HL-60/S4 treated with retinoic acid at 250 ng/mL for 4 days and 3 days (cell line): Measurements from ENCODE around the gene SLC2A3.
"Not testable (repeated sequence)": the region's sequence is repeated elsewhere in the genome, so short reads cannot be mapped to it uniquely, and the experiment has no call there.

ENCODE experiments used
- in situ Hi-C: fragments of 300-500 bp; cut with MboI; formaldehyde crosslinking; loops from 2 replicates; pipeline ENCODE4 v1.7.0; 2022; ENCODE audit warnings: low sequenced_read_pairs

Gene SLC2A3

GRCh38 chr12:7935590-7936581 is at the start of gene SLC2A3:
Gene SLC2A3 (minus strand): TSS chr12:7936187. CDS start chr12:7936034, 153 bp downstream.
- in situ Hi-C loops, result no loop called here

DNA sequence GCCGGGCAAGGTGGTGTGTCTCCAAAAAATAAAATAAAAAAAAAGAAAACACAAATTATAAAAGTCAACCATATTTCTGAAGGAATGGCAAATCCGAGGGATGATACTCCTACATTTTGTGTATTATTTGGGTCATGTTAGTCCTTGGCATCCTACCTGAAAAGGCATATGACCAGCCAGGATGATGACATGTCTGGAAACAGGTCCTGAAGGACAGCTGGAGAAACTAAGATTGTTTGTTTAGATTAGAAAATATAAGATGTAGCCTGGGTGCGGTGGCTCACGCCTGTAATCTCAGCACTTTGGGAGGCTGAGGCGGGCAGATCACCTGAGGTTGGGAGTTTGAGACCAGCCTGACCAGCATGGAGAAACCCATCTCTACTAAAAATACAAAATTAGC is 48.9 kb upstream of the SLC2A3 start:
- in situ Hi-C loops, result no loop called here

DNA sequence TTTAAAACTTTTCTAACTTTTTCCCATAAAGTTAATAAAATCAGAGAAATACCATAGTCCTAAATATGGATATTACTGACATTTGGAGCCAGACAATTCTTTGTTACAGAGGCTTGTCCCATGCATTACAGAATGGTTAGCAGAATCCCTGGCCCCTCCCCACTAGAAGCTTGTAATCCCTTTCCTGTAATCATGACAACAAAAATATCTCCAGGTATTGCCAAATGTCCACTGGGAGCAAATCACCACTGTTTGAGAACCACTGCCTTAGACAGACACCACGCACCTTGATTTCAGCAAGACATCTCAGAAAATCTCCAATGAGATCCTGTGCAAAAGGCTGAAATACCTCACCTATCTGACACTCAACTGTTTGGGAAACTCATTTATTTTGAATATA is 47.5 kb upstream of the SLC2A3 start:
- in situ Hi-C loops, result not testable (repeated sequence)

- in situ Hi-C loops, result not testable (repeated sequence)
Observed at GRCh38 chr12:7983019-7983418, 47.0 kb upstream of the SLC2A3 start.

DNA sequence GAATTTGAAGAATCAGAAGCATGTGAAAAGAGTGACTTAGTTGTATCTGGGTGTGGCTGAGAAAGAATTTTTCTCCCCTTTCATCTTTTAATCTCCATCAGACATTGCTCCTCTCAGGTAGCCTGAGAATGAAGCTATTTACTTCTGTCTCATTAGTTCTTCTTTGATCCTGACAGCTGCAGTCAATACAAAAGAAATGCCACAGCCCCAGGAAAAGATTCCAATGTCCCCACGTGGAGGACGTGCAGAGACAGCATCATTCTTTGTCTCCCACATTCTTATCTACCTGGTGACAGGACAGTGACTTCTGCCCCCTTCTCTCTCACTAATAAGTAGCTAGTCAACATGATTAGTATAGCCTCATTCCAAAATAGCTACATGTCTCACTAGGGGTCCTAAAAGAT is 46.3 kb upstream of the SLC2A3 start:
- in situ Hi-C loops, result not testable (repeated sequence)

DNA sequence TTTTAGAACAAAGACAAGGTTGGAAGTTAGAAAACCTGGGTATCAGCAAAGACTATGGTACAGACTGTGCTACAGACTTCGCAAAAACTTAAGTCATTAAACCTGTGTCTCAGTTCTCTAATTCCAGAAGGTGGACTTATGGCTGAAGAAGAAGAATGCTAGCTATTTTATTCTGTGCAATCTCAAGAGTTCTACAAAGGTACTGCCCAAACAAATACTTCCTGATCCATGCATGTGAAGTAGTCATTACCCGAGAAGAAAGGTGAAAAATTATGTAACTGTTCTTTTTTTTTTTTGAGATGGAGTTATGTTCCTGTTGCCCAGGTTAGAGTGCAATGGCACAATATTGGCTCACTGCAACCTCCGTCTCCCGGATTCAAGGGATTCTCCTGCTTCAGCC is 45.5 kb upstream of the SLC2A3 start:
- in situ Hi-C loops, result no loop called here

DNA sequence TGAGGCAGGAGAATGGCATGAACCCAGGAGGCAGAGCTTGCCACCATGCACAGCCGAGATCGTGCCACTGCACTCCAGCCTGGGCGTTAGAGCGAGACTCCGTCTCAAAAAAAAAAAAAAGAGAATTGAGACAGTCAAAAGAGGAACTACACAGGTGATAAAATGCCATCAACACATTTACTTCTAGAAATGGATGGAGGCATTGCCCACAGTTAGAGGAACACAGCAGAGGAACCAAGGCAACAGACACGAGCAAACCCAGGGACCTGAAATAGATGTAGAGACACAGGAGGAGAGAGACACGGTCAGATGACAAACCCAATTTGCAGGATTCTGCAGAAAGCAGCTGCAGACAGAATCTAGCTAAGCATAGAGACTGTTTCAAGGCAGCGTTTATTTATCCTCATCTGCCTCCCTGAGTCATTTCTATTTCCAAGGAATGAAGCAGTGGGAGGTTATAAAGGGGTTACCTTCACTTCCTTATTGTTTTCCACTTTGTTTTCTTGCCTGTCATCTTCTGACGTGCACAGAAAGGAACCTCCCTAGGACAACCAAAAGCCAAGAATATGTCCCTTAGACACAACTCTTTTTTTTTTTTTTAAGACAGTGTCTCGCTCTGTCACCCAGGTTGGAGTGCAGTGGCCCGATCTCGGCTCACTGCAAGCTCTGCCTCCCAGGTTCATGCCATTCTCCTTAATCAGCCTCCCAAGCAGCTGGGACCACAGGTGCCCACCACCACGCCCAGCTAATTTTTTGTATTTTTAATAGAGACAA is 41.6 kb upstream of the SLC2A3 start:
- in situ Hi-C loops, result not testable (repeated sequence)

DNA sequence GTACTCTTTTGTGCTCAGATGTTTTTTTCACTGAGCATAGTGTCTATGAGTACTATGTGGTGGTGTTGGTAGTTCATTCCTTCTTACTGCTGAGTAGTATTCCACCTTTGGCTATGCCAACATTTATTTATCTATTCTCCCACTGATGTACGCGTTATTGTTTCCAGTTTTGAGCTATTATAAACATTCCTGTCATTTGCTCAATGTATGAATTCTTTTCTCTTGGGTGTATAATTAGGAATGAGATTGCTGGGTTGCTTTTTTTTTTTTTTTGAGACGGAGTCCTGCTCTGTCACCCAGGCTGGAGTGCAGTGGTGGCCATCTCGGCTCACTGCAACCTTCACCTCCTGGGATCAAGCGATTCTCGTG is 37.5 kb upstream of the SLC2A3 start:
- in situ Hi-C loops, result no loop called here

GRCh38 chr12:7972734-7973456 is 36.9 kb upstream of the SLC2A3 start:
- in situ Hi-C loops, result no loop called here

GRCh38 chr12:7972269-7972668 is 36.3 kb upstream of the SLC2A3 start:
- in situ Hi-C loops, result not testable (repeated sequence)

DNA sequence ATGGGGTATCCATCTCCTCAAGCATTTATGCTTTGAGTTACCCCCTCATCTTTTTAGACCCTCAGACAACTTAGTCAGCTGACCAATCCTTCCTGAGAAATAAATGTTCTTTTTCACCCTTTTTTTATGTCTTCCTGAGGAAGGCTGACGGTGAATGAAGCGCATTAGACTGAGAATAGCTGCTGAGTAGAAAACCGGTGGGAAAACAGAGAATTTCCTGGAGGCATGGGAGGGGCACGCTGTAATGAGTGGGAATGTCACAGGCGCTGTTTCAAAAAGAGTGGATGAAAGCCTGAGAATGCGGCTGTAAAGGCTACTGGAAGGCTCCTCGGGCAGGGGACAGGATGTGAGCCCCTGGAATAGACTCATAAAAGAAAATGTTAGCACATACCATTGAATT is 35.8 kb upstream of the SLC2A3 start:
- in situ Hi-C loops, result not testable (repeated sequence)

DNA sequence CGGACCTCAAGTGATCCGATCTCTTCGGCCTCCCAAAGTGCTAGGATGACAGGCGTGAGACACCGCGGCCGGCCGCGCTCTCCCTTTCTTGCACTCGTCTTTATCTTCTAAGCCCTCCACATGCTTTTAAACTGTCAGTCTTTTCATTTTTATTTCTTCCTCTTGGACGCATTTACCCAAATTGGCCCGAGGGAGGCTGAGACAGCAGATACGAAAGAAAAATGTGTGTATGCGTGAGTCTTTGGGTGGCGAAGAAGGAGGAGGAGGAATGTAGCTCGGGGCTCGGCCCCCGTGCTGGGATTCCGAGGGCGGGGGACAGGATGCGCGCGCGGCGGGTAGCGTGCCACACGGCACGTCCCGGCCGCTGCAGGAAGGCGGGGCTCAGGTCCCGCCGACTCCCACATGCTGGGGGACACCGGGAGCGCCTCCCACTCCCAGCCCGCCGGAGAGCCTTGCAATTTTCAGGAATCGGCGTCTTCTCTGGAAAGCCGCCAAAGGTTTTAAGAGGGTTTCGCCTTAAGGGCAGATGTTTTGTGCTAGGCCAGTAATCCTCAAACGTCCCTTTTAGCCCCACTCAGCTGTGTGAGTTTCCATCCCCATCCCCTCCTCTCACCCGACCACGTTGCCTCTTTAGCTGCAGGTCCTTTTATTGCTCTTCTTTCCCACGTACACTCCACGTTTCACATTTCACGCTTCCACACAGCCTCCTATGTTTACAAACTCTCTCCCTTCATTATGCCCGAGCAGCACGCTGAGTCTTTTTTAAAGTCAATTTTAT is 34.7 kb upstream of the SLC2A3 start:
- in situ Hi-C loops, result no loop called here

- in situ Hi-C loops, result no loop called here
Observed at GRCh38 chr12:7966563-7966962, 30.6 kb upstream of the SLC2A3 start.

- in situ Hi-C loops, result not testable (repeated sequence)
Observed at GRCh38 chr12:7964669-7965068, 28.7 kb upstream of the SLC2A3 start.

DNA sequence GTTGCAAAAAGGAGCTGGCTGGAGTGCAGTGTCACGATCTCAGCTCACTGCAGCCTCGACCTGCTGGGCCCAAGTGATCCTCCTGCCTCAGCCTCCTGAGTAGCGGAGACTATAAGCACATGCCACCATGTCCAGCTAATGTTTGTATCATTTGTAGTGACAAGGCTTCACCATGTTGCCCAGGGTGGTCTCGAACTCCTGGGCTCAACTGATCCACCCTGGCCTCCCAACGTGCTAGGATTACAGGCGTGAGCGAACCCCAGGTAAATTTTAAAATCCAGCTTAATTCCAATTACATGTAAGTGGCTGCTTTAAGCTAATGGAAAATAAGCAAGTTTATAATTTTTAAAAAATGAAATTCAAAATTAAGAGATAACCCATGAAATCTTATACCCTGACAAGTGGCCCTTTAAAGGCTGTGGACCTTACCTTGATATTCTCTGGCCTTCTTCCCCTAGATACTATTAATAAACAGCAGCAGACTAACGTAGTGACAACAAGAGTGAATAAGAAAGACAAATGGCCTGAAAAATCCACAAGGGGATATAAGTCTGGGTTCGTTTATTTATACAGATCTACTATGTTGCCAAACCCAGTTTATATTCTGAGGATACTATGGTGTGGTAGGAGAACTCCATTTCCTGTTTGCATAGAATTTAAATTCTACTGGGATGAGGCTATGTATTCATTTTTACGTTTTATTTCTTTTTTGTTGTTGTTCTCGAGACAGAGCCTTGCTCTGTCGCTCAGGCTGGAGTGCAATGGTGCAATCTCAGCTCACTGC is 25.6 kb upstream of the SLC2A3 start:
- in situ Hi-C loops, result no loop called here

DNA sequence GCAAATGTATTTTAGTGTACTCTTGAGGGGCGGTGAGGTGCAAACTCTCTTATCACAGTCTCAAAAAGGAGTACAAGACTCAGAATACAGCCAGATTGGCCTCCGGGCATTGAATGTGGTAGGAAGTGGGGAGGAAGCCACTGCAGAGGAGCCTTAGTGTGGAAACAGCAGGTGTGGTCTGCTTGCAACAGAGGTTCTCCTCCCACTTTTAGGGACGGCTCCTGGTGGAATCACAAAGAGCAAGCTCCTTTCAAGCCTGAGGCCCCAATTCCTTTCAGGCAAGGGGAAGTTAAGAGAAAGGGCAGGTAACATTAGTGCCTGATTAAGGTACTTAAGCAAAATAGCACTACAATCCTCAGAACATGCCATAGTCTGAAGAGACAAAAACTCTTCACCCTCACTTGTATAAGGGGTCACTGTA is 23.7 kb upstream of the SLC2A3 start:
- in situ Hi-C loops, result no loop called here

GRCh38 chr12:7959278-7959677 is 23.3 kb upstream of the SLC2A3 start:
- in situ Hi-C loops, result no loop called here

GRCh38 chr12:7954877-7955276 is 18.9 kb upstream of the SLC2A3 start:
- in situ Hi-C loops, result not testable (repeated sequence)

DNA sequence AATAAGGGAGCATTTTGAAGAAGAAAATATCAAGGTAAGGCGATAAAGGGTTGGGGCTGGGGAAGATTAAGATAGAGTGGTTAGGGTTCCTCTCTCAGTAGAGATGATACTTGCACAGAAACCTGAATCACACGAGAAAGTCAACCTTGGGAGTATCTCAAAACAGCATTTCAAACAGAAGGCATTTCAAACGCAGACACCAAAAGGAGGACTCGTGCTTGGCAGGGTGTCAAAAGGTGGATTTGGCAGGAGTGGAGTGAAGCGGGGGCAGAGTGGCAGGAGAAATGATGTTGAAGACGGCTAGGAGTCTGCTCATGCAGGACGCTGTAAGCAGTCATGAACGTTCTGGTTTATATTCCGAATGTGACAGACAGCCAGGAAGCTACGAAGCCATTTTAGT is 18.4 kb upstream of the SLC2A3 start:
- in situ Hi-C loops, result not testable (repeated sequence)

- in situ Hi-C loops, result not testable (repeated sequence)
Observed at GRCh38 chr12:7953912-7954311, 17.9 kb upstream of the SLC2A3 start.
